ENCODE results near the gene GARIN5B.

The GARIN5B gene

DNA sequence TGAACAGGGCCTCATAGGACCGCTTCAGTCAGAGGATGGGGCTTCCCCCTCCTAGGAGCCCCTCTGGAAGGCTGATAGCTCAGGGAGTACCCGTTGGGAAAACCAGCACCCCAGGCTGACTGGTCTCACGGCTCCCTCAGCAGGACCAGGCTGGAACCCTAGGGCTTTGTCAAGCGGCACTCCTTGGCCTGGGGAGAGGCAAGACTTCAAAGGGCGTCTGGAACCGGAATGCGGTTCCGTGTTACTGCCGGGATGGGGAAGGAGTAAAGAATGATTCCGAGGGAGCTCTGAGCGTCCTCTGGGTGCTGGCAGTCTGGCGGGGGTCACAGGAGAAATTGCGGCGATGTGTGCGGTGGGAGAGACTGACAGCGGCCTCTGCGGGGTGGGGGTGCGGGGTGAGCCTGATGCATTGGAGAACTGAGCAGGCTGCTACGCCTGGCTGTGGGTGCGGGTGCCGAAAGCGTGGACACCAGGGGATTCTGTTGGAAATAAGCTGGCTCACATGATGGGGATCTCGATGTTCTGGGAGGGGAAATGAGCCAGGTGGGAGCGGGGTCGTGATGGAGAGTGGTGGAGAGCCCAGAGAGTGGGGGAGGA is 10.4 kb downstream of the GARIN5B start:
- H3K27me3 Mint-ChIP-seq = peaks cover 16% of the 10 kb centered on the region
- peak overlapping the region; percentile 62 for H3K4me3 Mint-ChIP-seq
- peaks cover 16% of the 10 kb centered on the region for H3K4me1 Mint-ChIP-seq (ENCODE audit: low read depth)
- no peaks in the 10 kb centered on the region for H3K9me3 Mint-ChIP-seq (ENCODE audit: low read depth)
- H3K27ac Mint-ChIP-seq = no peak overlapping the region
- no peaks in the 10 kb centered on the region for H3K36me3 Mint-ChIP-seq

- Mint-ChIP-seq H3K27ac (no peak overlapping the region), H3K4me3 (no peak overlapping the region), H3K27me3 (peaks cover 11% of the 10 kb centered on the region), H3K36me3 (no peaks in the 10 kb centered on the region), H3K4me1 (ENCODE audit: low read depth) (peaks cover 16% of the 10 kb centered on the region), H3K9me3 (ENCODE audit: low read depth) (no peaks in the 10 kb centered on the region)
These were observed 11.0 kb downstream of the GARIN5B start for GRCh38 chr19:55352040-55352439.

- Mint-ChIP-seq H3K27me3 (peaks cover 9% of the 10 kb centered on the region), H3K4me1 (ENCODE audit: low read depth) (peaks cover 16% of the 10 kb centered on the region), H3K4me3 (no peak overlapping the region), H3K27ac (no peak overlapping the region), H3K9me3 (ENCODE audit: low read depth) (no peaks in the 10 kb centered on the region), H3K36me3 (no peaks in the 10 kb centered on the region)
These were observed 12.3 kb downstream of the GARIN5B start for GRCh38 chr19:55350620-55351315.

- Mint-ChIP-seq H3K4me1 (ENCODE audit: low read depth) (peaks cover 12% of the 10 kb centered on the region), H3K4me3 (no peak overlapping the region), H3K27ac (no peak overlapping the region), H3K36me3 (no peaks in the 10 kb centered on the region), H3K9me3 (ENCODE audit: low read depth) (no peaks in the 10 kb centered on the region), H3K27me3 (peaks cover 8% of the 10 kb centered on the region)
These were observed 14.6 kb downstream of the GARIN5B start for GRCh38 chr19:55348317-55349034.

DNA sequence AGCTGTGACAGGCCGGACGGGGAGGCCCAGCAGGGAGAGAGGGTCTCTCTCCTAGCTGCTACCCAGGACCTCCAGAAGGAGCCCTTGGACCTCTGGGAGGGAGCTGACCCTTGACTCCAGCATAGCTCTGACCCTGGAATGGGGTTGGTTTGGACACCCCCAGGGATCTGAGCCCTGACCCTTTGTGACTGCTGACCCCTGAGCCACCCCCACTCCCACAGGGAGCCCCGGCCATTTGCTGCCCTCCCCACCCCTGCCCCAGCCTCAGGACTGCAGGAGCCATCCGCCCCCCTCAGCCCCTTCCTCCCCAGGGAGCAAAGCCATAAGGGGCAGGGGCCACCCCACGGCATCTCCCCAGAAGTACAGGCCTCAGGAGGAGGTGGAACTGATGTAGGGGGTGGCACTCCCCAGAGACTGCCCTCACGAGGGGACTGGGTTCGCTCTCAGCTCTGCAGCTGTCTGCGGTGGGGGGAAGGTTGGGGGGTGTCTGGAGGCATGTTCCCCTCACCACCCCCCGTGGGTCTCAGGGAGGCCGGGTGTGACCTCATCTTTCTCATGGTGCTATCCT is 15.5 kb downstream of the GARIN5B start:
- Mint-ChIP-seq H3K27ac (no peak overlapping the region), H3K27me3 (peaks cover 3% of the 10 kb centered on the region), H3K4me1 (ENCODE audit: low read depth) (peaks cover 9% of the 10 kb centered on the region), H3K36me3 (no peaks in the 10 kb centered on the region), H3K4me3 (no peak overlapping the region), H3K9me3 (ENCODE audit: low read depth) (no peaks in the 10 kb centered on the region)

DNA sequence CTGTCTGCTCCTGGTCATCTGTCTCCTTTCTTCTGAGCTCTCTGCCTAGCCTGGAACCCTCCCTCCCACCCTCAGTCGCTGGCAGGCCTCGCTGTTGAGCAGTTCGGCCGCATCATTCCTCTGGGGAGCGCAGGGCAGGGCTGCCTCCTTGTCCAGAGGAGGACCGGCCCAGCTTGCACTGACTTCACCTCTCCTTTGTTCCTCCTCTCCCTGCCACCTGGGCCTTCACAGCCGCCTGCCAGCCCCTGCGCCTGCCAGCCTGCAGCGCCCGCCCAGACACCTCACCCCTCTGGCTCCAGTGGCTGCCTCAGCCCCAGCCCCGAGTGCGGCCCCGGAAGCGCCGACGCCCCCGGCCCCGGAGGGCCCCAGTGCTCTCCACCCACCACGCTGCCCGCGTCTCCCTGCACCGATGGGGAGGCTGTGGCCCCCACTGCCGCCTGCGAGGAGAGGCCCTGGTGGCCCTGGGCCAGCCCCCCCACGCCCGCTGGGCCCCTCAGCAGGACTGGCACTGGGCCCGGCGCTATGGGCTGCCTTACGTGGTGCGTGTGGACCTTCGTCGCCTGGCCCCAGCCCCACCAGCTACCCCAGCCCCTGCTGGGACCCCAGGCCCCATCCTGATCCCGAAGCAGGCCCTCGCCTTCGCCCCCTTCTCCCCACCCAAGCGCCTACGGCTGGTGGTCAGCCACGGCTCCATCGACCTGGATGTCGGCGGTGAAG is 16.2 kb downstream of the GARIN5B start:
- Mint-ChIP-seq H3K4me3 (no peak overlapping the region), H3K36me3 (no peaks in the 10 kb centered on the region), H3K4me1 (ENCODE audit: low read depth) (peaks cover 5% of the 10 kb centered on the region), H3K9me3 (ENCODE audit: low read depth) (no peaks in the 10 kb centered on the region), H3K27ac (no peak overlapping the region), H3K27me3 (peaks cover 2% of the 10 kb centered on the region)

DNA sequence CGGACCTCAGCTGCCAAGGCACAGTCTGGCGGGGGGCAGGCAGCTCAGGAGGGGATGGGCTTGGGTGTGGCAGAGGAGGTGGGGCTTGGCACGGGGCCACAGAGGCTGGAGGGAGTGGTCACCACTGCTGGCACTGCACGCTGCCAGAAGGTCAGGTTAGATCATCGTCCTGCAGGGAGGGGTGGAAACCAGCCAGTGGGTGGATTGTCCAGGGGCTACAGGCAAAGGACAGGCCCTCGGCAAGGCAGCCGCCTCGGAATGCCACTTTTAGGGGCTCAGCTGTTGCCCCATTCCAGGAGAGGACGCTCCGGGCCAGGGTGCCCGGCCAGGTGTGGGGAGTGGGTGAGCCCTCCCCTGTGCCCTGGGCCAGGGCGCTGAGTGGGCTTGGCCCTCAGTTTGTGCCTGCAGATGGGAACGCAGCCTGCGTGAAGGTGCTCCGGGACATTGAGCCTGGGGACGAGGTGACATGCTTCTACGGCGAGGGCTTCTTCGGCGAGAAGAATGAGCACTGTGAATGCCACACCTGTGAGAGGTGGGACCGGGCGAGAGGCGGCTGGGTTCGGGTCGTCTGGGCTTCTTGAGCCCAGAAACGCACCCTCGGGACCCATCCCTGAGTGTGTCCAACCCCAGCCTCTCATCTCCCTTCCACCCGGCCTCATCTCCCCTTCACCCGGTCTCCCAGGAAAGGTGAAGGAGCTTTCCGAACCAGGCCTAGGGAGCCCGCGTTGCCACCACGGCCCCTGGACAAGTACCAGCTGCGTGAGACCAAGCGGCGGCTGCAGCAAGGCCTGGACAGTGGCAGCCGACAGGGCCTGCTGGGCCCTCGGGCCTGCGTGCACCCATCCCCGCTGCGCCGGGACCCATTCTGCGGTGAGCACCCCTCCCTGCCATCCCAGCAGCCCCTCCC is 17.0 kb downstream of the GARIN5B start:
- no peaks in the 10 kb centered on the region for H3K36me3 Mint-ChIP-seq
- H3K4me1 Mint-ChIP-seq (ENCODE audit: low read depth) = peaks cover 4% of the 10 kb centered on the region
- no peaks in the 10 kb centered on the region for H3K9me3 Mint-ChIP-seq (ENCODE audit: low read depth)
- H3K27me3 Mint-ChIP-seq = no peaks in the 10 kb centered on the region
- no peak overlapping the region for H3K4me3 Mint-ChIP-seq
- no peak overlapping the region for H3K27ac Mint-ChIP-seq

DNA sequence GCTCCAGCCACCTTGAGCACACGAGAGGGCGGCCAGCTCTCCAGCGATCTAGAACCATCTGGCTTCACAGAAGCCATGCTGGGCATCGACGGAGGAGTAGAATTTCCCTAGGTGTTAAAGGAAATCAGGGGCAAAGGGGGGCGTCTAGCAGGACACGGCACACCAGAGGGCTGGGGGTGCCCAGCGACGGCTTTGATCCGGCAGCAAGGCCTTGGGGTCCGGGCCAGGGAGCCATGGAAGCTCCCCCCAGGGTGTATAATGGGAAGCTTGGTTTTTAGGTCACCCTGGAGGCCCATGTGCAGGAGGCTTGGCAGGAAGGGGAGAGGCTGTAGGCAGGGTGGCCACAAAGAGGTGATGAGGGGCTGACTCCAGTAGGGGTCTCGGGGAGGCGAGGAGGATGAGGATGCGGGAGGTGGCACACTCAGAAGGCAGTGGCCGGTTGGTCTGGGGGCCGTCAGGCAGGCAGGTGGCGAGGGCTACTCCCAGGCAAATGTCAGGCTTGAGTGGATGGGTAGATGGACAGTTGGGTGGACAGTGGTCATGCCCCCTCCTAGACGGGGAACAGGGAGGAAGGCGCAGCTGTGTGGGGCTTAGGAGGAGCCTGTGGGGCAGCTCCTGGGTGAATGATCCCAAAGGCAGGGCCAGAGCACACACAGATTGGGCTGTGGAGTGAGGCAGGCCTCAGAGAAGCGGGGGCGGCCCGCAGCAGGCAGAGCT is 17.8 kb downstream of the GARIN5B start:
- Mint-ChIP-seq H3K36me3 (no peaks in the 10 kb centered on the region), H3K4me3 (no peak overlapping the region), H3K27me3 (no peaks in the 10 kb centered on the region), H3K27ac (no peak overlapping the region), H3K9me3 (ENCODE audit: low read depth) (no peaks in the 10 kb centered on the region), H3K4me1 (ENCODE audit: low read depth) (peaks cover 7% of the 10 kb centered on the region)

DNA sequence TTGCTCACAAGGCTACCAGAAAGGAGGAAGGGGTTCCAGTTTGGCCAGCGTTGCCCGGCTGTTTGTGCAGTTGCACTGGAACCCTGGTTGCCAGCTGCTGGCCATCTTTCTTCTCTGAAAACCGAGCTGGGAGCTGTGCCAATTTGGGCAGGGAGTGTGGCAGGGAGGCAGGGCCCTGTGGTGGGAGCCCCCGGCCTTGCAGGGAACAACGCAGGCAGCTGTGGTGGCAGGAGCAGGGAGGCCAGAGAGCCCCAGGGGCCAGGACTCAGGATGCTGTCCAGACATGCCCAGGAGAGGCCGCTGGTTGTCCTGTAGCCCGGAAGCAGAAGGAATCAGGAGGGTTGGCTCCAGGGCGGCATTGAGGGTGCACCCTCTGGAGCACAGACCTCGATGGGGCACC is 18.6 kb downstream of the GARIN5B start:
- Mint-ChIP-seq H3K9me3 (ENCODE audit: low read depth) (no peaks in the 10 kb centered on the region), H3K4me1 (ENCODE audit: low read depth) (peaks cover 9% of the 10 kb centered on the region), H3K4me3 (no peak overlapping the region), H3K27me3 (no peaks in the 10 kb centered on the region), H3K27ac (no peak overlapping the region), H3K36me3 (no peaks in the 10 kb centered on the region)

- no peaks in the 10 kb centered on the region for H3K9me3 Mint-ChIP-seq (ENCODE audit: low read depth)
- no peaks in the 10 kb centered on the region for H3K27me3 Mint-ChIP-seq
- H3K4me3 Mint-ChIP-seq = peak overlapping the region; percentile 74
These were observed 21.2 kb downstream of the GARIN5B start for GRCh38 chr19:55341595-55342531.

DNA sequence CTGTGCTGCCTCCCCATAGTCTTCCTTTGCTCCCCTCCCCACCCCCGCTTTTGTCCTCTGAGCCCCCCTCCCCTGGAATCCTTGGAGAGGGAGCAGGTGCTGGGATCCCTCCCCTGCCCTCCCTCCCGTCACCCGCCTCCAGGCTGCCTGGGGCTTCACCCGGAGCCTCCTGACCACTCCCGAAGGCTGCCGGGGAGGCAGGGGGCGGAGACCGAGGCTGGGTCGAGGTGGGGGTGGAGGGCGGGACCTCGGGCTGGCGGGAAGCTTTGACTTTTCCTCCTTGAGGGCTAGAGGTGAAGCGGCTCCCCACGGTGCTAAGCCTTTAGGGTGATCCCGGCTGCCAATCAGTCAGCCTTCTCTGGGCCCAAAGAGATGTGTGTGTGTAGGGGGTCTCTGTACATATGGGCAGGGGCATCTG is 21.9 kb downstream of the GARIN5B start:
- no peaks in the 10 kb centered on the region for H3K36me3 Mint-ChIP-seq
- peaks cover 16% of the 10 kb centered on the region for H3K4me1 Mint-ChIP-seq (ENCODE audit: low read depth)
- H3K27ac Mint-ChIP-seq = peak overlapping the region; percentile 46
- peak overlapping the region; percentile 85 for H3K4me3 Mint-ChIP-seq
- no peaks in the 10 kb centered on the region for H3K27me3 Mint-ChIP-seq
- H3K9me3 Mint-ChIP-seq (ENCODE audit: low read depth) = no peaks in the 10 kb centered on the region

More at GRCh38 chr19:55341595-55342531, 21.2 kb downstream of the GARIN5B start:
- Mint-ChIP-seq H3K27ac (peak overlapping the region; percentile 46), H3K36me3 (no peaks in the 10 kb centered on the region), H3K4me1 (ENCODE audit: low read depth) (peaks cover 16% of the 10 kb centered on the region)

DNA sequence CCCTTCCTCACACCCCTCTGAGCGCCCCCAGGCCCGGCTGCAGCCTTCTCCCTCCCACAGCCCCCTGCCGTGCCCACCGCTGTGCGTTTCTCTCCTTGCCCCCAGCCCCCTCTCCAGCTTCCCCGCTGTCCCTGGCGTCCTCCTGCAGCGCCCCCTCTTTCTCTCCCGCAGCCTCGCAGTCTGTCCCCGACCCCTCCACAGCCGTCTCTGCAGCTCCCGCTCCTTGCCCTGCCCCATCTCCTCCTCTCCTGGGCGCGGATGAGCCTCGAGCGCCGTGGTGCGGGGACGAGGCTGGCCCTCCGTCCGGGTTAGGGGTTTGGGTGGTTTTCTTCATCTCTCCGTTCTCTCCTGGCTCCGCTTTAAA is 22.3 kb downstream of the GARIN5B start:
- H3K9me3 Mint-ChIP-seq (ENCODE audit: low read depth) = no peaks in the 10 kb centered on the region
- peak overlapping the region; percentile 85 for H3K4me3 Mint-ChIP-seq
- H3K27ac Mint-ChIP-seq = peak overlapping the region; percentile 1
- H3K36me3 Mint-ChIP-seq = no peaks in the 10 kb centered on the region
- peaks cover 16% of the 10 kb centered on the region for H3K4me1 Mint-ChIP-seq (ENCODE audit: low read depth)
- no peaks in the 10 kb centered on the region for H3K27me3 Mint-ChIP-seq

Data from activated naive CD8-positive, alpha-beta T cell (primary cell).